CD4-positive, alpha-beta T cell treated with Interleukin-17A for 4 hours (primary cell): Measurements from ENCODE around the gene NPB.
"Not testable (repeated sequence)": the region's sequence is repeated elsewhere in the genome, so short reads cannot be mapped to it uniquely, and the experiment has no call there.

Source experiments
- DNase-seq: peaks from one replicate; pipeline ENCODE4 v3.0.0-alpha.2; 2020; ENCODE audit warnings: mixed read lengths

NPB gene

GRCh38 chr17:81912441-81913309 lies 10.6 kb downstream of the NPB start:
- DNase-seq: no peak

GRCh38 chr17:81913394-81914102 lies 11.5 kb downstream of the NPB start:
- DNase-seq: no peak

- no peak for DNase-seq
Observed at GRCh38 chr17:81914103-81914850, 12.2 kb downstream of the NPB start.

GRCh38 chr17:81915331-81915730 lies 13.3 kb downstream of the NPB start:
- DNase-seq: no peak

- DNase-seq: no peak
Observed at GRCh38 chr17:81916234-81917001, 14.4 kb downstream of the NPB start.

- peak; percentile 95 for DNase-seq
Observed at GRCh38 chr17:81917565-81918332, 15.7 kb downstream of the NPB start, which contains the start of gene SIRT7. Gene SIRT7 (minus strand): TSS chr17:81918176. CDS start chr17:81918131, 45 bp downstream.

GRCh38 chr17:81918333-81918669 lies 16.3 kb downstream of the NPB start:
- DNase-seq: not testable (repeated sequence)

- no peak for DNase-seq
Observed at GRCh38 chr17:81918832-81919545, 17.0 kb downstream of the NPB start.

GRCh38 chr17:81920612-81921536 lies 18.8 kb downstream of the NPB start:
- DNase-seq: no peak

GRCh38 chr17:81921537-81921862 lies 19.5 kb downstream of the NPB start:
- no peak for DNase-seq

GRCh38 chr17:81921996-81922565 lies 20.0 kb downstream of the NPB start:
- no peak for DNase-seq

GRCh38 chr17:81922566-81923301 lies 20.7 kb downstream of the NPB start:
- DNase-seq: no peak

- no peak for DNase-seq
Observed at GRCh38 chr17:81923302-81924260, 21.5 kb downstream of the NPB start.

GRCh38 chr17:81924557-81925532 lies 22.8 kb downstream of the NPB start:
- peak; percentile 51 for DNase-seq

- DNase-seq: peak; percentile 40
Observed at GRCh38 chr17:81925860-81926450, 23.9 kb downstream of the NPB start.
